DOHH2 (cell line): Measurements from ENCODE around the gene DDX51.

ENCODE experiments used
- H3F3A ChIP-seq: fragments of 200-600 bp; sonication (generic), shearing (Covaris generic); 2 replicates; pipeline ENCODE4 v1.6.0; 2016; ENCODE audit warnings: antibody characterized with exemption, mild to moderate bottlenecking; ENCODE audit not compliant: control insufficient read depth, insufficient read depth
- H3K27ac ChIP-seq: fragments of 200-600 bp; sonication (generic); 2 replicates; pipeline ENCODE4 v1.5.1; 2014; ENCODE audit warnings: low read depth, mild to moderate bottlenecking, low read length, moderate library complexity
- H3K27me3 ChIP-seq: fragments of 200-600 bp; sonication (generic); 2 replicates; pipeline ENCODE4 v1.6.1; 2014; ENCODE audit warnings: mild to moderate bottlenecking, low read length, mixed read lengths; ENCODE audit not compliant: control insufficient read depth
- H3K36me3 ChIP-seq: fragments of 200-600 bp; sonication (generic); 2 replicates; pipeline ENCODE4 v1.6.1; 2014; ENCODE audit warnings: mild to moderate bottlenecking, low read length, moderate library complexity, mixed read lengths; ENCODE audit not compliant: control insufficient read depth
- H3K4me1 ChIP-seq: fragments of 200-600 bp; sonication (generic); 2 replicates; pipeline ENCODE4 v1.6.1; 2014; ENCODE audit warnings: mild to moderate bottlenecking, low read length, mixed read lengths; ENCODE audit not compliant: control insufficient read depth
- H3K4me2 ChIP-seq: fragments of 200-600 bp; sonication (generic); 2 replicates; pipeline ENCODE4 v1.6.0; 2014; ENCODE audit warnings: mild to moderate bottlenecking, low read length, moderate library complexity
- H3K4me3 ChIP-seq: fragments of 200-600 bp; sonication (generic); 2 replicates; pipeline ENCODE4 v1.5.1; 2014; ENCODE audit warnings: mild to moderate bottlenecking, low read length, mixed read lengths
- H3K79me2 ChIP-seq: fragments of 200-600 bp; sonication (generic); 2 replicates; pipeline ENCODE4 v1.6.1; 2014; ENCODE audit warnings: mild to moderate bottlenecking, low read length, mixed read lengths; ENCODE audit not compliant: control insufficient read depth
- H3K9me2 ChIP-seq: fragments of 200-600 bp; sonication (generic); replicated peaks from 2 replicates; pipeline ENCODE4 v1.6.1; 2014; ENCODE audit warnings: mild to moderate bottlenecking, low read length, mixed read lengths; ENCODE audit not compliant: control insufficient read depth
- H3K9me3 ChIP-seq: fragments of 200-600 bp; sonication (generic); 2 replicates; pipeline ENCODE4 v1.6.1; 2014; ENCODE audit warnings: antibody characterized with exemption, low read length, mixed read lengths; ENCODE audit not compliant: control insufficient read depth, insufficient read depth
- H4K20me1 ChIP-seq: fragments of 200-600 bp; sonication (generic); 2 replicates; pipeline ENCODE4 v1.6.0; 2014; ENCODE audit warnings: low read depth, mild to moderate bottlenecking, antibody characterized with exemption, low read length, moderate library complexity; ENCODE audit not compliant: control insufficient read depth, insufficient read depth
- EZH2phosphoT487 ChIP-seq: fragments of 200-600 bp; sonication (generic); IDR thresholded peaks from 2 replicates; pipeline ENCODE4 v1.6.1; 2017; ENCODE audit warnings: borderline replicate concordance, mild to moderate bottlenecking, antibody characterized with exemption, low read length, moderate library complexity, mixed read lengths
- TF ChIP-seq, protein P1 (sequence below): fragments of 200-600 bp; sonication (generic); IDR thresholded peaks from one replicate; pipeline ENCODE4 v1.5.1; 2014; ENCODE audit warnings: antibody characterized with exemption, mild to moderate bottlenecking, low read depth, low read length; ENCODE audit not compliant: poor library complexity, severe bottlenecking

Gene DDX51

DNA sequence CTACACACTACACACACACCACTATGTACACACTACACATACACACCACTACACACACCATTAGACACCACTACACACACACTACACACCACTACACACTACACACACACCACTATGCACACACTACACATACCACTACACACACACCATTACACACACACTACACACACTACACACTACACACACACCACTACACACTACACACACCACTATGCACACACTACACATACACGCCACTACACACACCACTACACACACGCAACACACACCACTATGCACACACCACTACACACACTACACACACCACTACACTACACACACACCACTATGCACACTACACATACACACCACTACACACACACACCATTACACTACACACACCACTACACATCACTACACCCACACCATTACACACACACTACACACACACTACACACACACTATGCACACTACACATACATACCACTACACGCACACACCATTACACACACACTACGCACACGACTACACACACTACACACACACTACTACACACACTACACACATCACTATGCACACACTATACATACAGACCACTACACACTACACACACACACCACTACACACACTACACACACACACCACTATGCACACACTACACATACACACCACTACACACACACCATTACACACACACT is 13.8 kb upstream of the DDX51 start:
- H3K4me2 ChIP-seq, result no peak overlapping the region
- H3K27ac ChIP-seq, result no peak overlapping the region
- no peaks in the 10 kb centered on the region for H3K79me2 ChIP-seq
- H3K27me3 ChIP-seq, result no peaks in the 10 kb centered on the region
- peaks cover 35% of the 10 kb centered on the region for H3K36me3 ChIP-seq
- no peaks in the 10 kb centered on the region for H3K4me1 ChIP-seq
- H3F3A ChIP-seq, result peaks cover 22% of the 10 kb centered on the region
- H3K4me3 ChIP-seq, result no peak overlapping the region
- TF ChIP-seq EZH2phosphoT487, result no peak
- TF ChIP-seq, protein P1, sequence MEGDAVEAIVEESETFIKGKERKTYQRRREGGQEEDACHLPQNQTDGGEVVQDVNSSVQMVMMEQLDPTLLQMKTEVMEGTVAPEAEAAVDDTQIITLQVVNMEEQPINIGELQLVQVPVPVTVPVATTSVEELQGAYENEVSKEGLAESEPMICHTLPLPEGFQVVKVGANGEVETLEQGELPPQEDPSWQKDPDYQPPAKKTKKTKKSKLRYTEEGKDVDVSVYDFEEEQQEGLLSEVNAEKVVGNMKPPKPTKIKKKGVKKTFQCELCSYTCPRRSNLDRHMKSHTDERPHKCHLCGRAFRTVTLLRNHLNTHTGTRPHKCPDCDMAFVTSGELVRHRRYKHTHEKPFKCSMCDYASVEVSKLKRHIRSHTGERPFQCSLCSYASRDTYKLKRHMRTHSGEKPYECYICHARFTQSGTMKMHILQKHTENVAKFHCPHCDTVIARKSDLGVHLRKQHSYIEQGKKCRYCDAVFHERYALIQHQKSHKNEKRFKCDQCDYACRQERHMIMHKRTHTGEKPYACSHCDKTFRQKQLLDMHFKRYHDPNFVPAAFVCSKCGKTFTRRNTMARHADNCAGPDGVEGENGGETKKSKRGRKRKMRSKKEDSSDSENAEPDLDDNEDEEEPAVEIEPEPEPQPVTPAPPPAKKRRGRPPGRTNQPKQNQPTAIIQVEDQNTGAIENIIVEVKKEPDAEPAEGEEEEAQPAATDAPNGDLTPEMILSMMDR, result no peak
- H3K9me3 ChIP-seq, result peaks cover 28% of the 10 kb centered on the region
- H3K9me2 ChIP-seq, result no peaks in the 10 kb centered on the region
- H4K20me1 ChIP-seq, result no peaks in the 10 kb centered on the region

GRCh38 chr12:132156573-132157325 is 12.6 kb upstream of the DDX51 start:
- no peaks in the 10 kb centered on the region for H3K9me2 ChIP-seq
- peaks cover 22% of the 10 kb centered on the region for H3F3A ChIP-seq
- H3K36me3 ChIP-seq, result peaks cover 43% of the 10 kb centered on the region
- H3K4me2 ChIP-seq, result no peak overlapping the region
- no peaks in the 10 kb centered on the region for H3K4me1 ChIP-seq
- H3K9me3 ChIP-seq, result peaks cover 28% of the 10 kb centered on the region
- no peak overlapping the region; the same call in 1 of the 2 replicates for H3K4me3 ChIP-seq
- no peak overlapping the region for H3K27ac ChIP-seq
- H4K20me1 ChIP-seq, result no peaks in the 10 kb centered on the region
- TF ChIP-seq, protein P1, result no peak
- TF ChIP-seq EZH2phosphoT487, result no peak
- no peaks in the 10 kb centered on the region for H3K79me2 ChIP-seq
- H3K27me3 ChIP-seq, result no peaks in the 10 kb centered on the region

DNA sequence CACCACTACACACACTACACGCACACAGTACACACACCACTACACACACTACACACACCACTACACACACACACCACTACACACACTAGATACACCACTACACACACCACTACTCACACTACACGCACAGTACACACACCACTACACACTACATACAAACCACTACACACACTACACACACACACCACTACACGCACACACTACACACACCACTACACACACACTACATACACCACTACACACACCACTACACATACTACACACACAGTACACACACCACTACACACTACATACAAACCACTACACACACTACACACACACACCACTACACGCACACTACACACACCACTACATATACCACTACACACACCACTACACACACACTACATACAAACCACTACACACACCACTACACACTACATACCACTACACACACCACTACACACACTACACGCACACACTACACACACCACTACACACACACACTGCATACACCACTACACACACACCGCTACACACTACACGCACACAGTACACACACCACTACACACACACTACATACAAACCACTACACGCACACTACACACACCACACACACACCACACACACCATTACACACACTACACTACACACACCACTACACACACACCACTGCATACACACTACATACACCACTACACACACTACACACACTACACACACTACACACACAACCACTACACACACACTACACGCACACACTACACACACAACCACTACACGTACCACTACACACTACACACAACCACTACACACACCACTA is 11.9 kb upstream of the DDX51 start:
- Histone ChIP-seq H3K27me3 (no peaks in the 10 kb centered on the region), H3K27ac (no peak overlapping the region), H4K20me1 (no peaks in the 10 kb centered on the region), H3K79me2 (no peaks in the 10 kb centered on the region), H3K4me1 (no peaks in the 10 kb centered on the region), H3K36me3 (peaks cover 51% of the 10 kb centered on the region), H3K9me3 (peaks cover 28% of the 10 kb centered on the region), H3K9me2 (no peaks in the 10 kb centered on the region), H3K4me2 (no peak overlapping the region), H3K4me3 (no peak overlapping the region), H3F3A (peaks cover 22% of the 10 kb centered on the region)
- TF ChIP-seq, protein P1, result no peak
- no peak for TF ChIP-seq EZH2phosphoT487
